GM21528 (cell line): ENCODE data around the gene PTPRN2.

ENCODE experiments used
- ATAC-seq: cut with Tn5 transposase; IDR thresholded peaks from one replicate; pipeline ENCODE4 v1.9.1; 2021; ENCODE audit warnings: mild to moderate bottlenecking, moderate library complexity; ENCODE audit not compliant: unreplicated experiment, low FRiP score

The PTPRN2 gene

DNA sequence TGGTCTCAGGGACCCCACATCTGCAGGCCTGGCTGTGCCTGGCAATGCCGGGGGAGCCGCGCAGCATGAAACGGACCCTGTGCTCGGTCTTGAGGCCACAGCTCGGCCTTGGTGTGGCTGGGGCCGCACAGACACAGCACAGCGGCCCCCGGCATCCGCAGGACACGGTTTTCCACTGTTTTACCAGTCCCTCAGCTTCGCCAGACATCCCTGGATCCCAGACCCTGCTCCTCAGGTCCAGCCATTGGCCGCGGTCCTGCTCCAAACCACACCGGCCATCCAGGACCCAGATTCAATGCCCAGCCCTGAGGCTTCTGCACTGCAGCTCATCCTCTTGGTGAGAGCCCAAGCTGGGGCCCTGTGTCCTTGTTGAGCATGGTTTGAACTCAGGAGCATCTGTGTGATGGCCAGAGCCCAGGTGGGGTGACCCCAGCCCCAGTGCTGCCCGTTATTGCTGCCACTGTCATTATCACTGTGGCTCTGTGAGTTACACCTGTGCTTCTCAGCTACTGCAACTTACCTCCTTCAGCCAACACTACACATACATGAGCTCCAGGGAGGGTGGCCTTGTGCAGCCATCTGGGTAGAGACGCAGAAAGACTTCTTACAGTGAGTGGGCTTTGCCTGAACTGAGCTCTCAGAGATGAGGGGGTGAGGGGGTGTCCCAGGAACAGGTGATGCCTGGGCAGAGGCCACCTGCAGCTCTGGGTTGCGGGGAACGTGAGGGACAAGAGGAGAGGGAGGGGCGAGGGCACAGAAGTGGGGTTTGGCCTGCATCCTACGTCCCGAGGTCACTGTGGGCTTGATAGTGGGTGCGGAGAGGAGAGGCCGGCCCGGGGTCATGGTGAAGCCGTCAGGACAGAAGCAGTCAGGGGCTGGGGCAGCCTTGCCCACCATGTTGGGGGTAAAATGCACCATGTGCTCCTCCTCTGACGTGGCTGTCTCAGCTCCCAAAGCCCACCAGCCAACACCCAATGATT is 567.6 kb downstream of the PTPRN2 start:
- ATAC-seq: no peak

DNA sequence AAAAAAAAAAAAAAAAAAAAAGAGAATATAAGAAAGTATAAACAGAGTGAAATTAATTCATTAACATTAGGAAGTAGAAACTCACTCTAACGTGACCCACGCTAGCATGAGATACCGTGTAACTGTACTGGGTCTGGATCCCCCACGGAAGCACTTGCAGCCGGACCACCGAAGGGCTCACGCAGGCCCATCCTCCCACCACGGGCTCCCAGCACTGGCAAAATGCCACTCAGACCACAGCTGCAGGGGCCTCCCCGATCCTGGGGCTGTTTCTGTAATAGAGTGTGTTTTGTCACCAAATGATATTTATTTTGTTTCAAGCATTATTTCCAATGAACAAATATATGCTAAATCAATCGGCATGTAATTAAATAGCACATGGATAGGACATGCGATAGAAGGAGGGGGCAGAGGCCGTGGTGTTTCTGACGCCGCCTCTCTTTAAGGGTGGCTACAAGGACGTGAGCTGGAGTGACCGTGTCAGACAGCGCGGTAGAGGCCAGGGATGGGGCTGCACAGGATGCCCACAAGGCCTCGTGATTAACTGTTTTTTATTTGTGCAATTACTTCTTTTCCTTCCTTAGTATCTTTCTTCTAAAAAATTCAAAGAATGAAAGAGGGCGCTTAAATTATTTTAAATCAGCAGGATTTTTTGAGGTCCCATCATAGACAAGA is 568.5 kb downstream of the PTPRN2 start:
- ATAC-seq: no peak

DNA sequence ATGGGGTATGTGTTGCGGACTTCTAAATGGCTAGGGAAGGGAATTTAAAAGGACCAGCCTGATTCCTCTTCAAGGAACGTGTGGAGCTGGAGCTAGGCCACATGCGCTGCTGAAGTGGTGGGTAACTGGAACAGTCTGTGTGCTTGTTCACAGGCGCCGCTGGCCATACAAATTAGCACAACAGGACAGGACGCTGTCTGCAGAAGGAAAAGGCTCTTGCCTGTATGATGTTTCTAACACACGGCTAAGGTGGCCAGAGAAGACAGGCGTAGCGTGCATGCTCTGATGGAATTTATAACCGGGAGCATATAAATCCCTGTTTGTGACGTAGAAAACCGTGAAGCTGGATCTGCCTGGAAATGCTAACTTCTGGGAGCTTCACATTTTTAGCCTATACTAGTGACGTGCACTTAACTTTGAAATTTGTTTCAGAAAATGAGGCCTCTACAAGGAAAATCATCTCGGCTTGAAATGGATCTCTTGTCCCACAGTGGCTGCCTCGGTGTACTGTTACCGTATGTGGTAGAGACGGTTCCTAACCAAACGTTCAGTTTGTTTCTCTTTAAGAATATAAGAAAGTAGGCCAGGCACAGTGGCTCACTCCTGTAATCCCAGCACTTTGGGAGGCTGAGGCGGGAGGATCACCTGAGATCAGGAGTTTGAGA is 569.4 kb downstream of the PTPRN2 start:
- ATAC-seq: no peak

DNA sequence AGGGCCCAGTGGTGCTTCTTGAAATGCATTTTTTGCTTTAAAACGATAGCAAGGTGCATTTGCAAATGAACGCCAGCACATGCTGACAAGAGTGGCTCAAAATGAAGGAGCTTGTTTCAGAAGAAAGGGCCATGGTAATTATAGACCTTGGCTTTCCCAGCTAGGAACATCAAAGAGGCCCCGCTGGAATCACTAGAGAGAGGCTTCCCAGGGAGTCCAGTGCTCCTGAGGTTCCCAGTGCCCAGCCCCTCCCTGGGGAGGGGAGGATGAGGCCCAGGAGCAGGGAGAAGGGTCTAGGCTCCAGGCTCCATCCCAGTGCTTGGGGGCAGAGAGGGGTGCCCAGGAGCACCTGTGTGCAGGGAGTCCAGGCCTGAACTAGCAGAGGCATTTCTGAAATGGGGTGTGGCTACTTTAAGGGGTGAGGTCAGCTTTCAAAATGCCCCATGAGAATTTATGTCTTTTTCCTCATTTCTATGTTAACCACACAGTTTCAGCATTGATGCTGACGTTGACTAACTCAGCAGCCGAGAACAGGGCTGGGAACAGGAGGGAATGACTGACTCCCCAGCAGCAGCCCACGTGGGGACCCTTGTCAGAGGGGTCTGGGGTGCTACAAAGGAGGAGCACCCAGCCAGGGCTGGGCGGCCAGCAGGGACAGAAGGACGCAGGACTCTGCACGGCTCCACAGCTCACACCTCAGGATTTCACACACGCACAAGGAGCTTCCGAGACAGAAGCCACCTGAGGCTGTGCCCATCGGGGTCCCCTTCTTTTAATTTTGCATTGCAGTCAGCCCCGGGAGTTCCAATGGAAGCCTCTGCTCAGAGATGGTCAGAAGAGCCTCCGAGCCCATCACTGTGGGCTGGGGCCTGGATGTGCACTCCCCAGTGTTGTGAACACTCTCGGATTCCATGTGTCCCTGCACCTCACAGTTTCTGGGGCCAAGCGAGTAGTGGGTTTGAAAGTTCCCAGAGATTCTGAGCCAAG is 570.2 kb downstream of the PTPRN2 start:
- ATAC-seq: no peak

DNA sequence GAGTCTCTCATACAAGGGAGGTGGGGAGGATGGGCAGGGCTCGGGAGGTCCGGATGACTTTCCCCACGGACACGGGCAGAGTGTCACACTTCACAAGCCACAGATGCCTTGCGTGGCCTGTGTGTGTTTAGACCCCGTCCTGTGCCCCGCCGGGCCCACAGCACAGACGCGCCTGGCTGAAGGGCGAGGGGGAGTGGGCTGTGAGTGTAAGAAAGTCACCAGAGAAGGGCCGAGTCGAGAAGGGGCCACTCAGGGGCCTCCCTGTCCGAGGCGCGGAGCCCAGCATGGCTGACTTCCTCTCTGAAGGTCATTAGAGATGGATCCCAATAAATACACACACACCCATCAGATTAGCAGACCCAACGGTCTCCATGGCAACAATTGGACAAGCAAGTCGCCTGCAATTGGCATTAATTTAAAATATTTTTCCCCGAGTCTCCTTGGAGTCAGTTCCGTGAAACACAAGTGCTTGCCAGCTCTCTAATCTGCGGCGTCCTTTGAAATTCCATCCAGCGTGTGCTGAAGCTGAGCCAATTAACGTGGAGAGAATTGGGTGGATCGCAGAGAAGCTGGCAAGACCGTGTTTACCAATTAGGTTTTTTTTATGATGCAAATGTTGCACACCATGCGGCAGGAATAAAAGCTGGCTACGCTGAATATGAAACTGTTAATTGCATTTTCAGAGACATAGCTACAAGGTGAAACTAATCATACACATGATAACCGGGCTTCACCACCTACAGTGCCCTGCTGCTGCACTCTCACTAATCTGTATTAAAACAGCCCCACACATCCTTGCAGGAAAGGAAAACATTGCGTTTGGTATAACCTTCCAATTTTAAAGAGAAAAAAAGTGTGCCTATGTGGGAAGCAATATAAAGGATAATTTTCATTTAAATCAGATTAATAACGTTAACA is 571.2 kb downstream of the PTPRN2 start:
- ATAC-seq: no peak

DNA sequence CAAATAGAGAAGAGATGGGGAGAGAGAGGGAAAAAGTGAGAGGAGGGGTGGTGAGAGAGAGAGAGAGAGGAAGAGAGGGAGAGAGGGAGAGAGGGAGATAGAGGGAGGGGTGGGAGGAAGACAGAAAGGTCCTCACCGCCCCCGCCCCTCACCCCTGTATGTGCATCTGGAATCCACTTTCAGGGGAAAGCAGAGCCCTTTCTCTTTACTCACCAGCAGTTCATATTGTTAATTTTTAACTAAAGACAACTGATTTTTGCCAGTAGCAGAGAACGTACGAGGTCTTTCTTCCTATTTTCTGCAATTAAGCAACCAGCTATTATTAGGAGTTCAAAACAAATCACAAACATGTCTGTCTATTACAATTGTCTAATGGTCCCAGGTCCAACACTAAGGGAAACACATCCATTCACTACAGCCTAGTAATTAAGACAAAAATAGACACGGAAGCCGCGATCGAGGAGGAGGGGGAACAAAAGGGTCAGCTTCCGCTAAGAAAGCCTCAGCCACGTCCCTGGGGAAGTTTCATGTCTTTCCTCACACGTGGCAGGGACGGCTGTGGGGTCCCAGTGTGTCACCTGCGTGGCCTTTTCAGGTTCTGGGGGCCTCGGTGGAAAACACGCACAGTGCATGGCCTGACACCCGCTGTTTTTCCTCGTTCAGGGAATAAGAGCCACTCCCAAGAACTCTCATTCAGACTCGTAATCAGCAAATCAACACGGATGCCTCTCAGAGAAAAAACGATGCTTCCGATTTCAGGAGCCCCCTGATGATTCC is 572.0 kb downstream of the PTPRN2 start:
- ATAC-seq: no peak

DNA sequence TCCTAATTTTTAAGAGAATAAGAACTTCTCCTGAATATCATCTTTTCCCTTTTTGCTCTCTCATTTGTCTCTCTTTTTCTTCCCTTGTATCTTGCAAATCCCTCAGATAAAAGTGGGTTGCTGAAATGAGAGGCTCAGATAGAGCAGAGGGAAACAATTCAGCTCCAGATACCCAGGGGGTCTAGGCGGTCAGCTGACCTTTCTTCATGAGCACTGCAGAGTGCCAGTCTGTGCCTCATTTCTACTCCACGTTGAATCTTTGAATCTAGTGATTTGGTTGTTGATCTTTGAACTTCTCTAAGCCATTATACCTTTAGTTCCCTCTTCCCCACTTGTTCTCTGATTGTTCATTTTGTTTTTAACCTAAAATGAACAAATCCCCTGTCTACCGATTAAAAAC is 572.6 kb downstream of the PTPRN2 start:
- ATAC-seq: no peak

DNA sequence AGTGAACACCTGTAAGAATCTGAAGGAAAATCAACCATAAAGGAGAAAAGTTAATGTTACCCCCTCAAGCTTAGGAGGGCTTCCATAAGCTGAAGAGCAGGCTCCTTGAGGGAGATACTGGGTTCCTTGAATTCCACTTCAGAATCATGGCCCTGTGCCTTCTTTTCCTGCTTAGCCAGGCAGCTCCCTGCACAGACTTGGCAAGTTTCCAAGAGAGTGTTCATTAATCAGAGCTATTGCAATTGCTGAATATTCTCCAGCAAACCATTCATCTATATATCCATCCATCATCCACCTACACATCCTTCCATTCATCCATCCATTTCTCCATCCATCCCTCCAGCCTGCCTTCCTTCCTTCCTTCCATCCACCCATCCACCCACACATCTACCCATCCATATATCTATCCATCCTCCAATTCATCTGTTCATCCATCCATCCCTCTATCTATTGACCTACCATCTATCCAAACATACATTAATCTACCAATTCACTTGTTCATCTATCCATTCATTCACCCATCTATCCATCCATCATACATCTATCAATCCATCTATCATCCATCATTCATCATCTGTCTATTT is 574.4 kb downstream of the PTPRN2 start:
- no peak for ATAC-seq

DNA sequence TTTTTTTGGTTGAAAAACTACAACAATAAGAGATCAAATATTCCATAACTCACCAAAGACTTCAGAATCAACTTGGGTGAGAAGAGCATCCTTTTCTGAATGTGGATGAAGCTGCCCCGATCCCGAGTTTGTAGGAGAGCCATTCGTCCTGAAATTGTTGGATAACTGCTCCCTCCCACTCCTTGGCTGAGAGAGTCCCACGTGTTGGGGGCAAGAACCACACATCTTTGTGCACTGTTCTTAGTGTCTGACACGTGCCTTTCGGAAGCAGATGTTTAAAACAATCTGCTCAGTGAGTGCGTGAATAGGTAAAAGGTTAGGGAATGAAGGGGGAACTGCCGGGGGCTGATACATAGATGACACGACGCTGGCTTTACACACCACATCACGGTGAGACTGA is 575.7 kb downstream of the PTPRN2 start:
- ATAC-seq: no peak

DNA sequence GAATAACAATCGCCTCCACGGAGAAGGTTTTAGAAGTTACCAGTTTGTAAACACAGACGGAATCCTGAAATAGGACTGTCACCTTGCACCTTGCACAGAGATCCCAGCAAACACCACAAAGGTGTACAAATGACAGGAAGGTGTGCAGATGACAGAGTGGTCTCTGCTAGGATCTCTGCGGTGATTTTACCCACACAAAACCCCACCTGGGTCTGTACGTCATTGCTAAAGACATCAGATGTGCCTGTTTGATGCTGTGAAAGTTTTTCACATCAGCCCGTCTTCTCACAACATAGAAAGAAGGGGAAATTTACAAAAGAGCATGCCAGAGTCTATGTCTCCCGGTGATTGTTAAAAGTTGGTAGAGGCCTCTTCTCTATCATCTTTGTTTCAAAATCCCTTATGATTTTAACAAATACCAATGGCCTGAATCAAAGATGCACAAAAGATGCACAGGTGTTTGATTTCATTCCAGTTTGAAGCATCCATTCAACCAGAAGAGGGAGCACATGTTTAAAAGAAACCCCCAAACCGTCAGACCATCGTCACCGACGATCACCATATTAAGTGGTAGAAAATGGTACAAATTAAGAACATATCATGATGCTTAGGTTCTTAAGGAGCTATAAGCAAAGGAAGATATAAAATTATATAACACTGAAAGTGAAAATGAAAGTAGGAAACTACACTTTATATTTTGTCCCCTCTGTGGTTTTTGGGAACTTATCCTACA is 576.5 kb downstream of the PTPRN2 start:
- ATAC-seq: no peak

DNA sequence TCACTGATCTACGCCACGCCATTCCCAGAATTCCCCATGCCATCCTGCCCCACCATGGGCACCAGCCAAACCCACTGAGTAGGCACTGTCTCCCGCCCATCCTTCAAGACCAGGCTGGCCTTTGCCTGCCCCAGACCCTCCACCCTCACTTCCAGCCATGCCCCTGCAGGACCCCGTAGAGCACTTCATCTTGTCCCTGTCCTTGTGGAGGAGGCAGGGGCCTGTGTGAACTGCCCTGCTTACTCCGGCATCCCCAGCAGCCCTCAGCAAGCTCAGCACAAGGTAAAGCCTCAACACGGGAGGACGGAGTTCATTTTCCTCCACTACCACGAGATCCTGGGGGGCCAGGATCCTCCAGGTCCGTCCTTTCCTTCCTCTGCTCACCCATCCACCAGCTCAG is 577.7 kb downstream of the PTPRN2 start:
- no peak for ATAC-seq

DNA sequence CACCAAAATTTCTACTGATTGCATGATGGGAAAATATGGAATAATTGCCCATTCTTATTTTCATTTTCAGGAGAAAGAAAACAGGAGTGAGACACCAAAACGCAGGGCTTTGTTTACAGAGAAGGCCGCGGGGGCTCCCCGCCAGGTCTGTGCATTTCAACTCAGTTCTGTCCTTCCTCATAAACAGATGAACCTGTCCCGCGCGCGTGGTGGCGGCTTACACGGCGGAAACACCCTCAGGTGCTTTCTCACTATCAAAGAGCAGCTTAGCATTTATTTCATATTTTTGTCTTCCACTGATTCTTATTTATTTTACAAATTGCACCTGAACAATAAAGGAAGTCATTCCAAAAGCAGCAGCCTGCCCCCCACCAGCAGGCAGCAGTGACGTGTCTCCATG is 579.4 kb downstream of the PTPRN2 start:
- no peak for ATAC-seq

DNA sequence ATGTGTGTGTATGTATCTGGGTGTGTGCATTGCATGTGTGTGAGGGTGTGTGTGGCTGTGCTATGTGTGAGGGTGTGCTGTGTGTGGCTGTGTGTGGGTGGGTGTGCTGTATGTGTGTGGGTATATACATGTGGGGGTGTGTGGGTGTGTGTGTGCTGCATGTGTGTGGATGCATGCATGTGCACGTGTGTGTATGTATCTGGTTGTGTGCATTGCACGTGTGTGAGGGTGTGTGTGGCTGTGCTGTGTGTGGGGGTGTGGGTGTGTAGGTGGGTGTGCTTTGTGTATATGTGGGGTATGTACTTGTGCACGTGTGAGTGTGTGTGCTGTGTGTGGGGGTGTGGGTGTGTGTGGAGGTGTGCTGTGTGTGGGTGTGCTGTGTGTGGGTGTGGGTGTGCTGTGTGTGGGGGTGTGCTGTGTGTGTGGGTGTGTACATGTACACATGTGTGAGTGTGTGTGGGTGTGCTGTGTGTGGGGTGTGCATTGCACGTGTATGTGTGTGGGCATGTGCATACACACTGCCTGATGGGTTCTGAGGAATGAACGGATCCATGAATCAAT is 579.8 kb downstream of the PTPRN2 start:
- no peak for ATAC-seq

DNA sequence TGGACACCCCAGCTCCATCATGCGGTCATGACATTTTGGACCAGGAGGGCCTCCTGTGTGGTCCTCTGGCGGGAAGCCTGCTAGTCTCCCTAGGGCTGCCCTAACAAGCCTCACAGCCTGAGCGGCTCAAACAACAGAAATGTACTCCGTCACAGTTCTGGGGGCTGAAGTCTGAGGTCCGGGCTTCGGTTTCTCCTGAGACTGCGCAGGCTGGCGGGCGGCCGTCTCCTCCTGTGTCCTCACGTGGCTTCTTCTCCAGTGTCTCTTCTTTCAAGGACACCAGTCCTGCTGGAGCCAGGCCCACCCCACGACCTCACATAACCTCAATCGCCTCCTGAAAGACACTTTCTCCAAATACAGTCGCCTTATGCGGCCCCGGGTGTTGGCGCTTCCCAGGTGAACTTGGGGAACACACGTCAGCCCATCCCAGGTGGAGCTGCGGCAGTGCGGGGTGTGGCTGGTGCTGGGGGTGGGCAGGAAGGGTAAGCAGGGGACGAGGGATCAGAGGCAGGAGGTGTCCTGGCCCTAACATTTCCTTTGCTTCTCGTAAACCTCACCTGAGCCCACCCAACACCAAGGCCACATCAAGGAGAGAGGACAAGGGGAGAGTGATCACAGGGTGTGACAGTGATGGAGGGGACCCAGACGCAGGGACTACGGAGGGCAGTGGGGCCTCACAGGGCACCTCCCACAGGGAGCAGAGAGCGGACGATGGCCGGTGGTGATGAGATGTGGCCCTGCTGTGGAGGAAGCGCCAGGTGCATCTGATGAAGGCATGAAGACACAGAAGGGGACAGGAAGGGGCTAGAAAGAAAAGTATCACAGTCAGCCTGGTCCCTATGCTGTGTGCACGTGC is 580.6 kb downstream of the PTPRN2 start:
- ATAC-seq: no peak

DNA sequence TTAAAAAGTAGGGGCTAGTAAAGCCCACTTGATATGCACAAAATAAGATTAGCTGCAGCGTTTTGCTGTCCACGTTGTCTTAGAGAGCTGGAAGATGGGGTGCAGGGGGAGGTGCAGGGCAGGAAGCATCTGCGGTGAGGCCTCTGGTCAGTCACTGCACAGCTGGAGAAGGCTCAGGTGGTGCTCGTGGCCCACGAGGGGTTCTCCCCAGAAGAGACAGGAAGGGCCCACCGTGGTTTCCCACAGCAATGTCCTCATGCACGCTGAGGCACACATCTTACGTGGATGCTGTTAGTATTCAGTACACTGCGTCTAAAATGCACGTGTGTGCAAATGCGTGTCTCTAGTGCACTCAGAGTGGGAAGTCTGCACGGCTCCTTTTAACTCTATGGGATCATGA is 582.1 kb downstream of the PTPRN2 start:
- ATAC-seq: no peak

DNA sequence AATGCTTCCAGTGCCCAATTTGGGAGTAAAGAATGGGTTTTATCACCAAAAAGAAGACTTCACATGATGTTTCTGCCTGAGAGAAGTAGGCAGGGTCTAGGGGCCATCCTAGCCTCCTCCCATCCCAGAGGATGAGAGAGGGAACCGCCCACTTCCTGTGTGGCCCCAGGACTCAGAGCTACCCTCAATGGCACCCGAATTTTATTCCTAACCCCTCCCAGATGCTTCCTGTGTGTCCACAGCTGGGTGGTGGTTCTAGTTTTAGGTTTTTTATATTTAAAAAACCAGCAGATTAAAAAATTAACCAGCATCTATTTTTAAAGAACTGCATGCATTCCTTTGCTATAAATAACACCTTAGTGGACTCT is 583.5 kb downstream of the PTPRN2 start:
- no peak for ATAC-seq
